NCI-H1436 (cell line): ENCODE data around the gene CNTN5.
"Not testable (repeated sequence)": the region's sequence is repeated elsewhere in the genome, so short reads cannot be mapped to it uniquely, and the experiment has no call there.

Experiments
- DNase-seq: peaks from one replicate; lab custom pipeline; 2025; lab: John Stamatoyannopoulos, UW

CNTN5 gene

DNA sequence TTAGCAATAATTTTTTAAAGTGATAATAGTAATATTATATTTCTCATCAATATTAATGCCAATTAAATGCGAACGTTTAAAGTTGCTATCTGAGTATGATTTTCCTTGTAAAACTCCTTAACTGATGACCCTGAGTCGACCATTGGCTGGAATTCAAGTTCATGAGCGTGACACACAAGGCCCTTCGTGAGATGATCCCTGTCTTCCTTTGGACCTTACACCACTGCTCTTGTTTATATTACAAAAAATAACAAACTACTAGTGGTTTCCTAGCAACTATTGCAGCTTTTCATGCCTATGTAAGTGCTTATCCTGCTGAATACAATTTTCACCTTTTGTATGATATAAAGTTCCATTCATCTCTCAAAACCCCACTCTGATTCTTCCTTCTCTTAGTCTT, 752.9 kb downstream of the CNTN5 start:
- no peak for DNase-seq

DNA sequence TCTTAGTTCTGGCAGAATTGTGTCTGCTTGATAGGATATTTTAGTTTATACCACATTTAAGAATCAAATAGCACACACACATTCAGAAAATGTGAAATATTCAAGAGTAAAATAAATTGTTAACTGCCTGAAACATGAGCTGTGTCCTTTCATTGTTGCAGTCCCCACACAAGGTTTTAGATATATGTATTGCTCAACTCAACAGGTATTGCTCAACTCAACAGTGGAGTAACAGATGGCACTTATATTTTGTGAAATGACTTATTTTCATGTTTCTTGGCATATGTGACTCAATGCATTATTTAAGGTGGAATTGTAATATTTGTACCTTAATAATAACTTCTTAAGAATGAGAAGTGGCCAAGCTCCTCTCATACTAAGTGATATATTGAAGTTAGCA, 760.3 kb downstream of the CNTN5 start:
- no peak for DNase-seq

DNA sequence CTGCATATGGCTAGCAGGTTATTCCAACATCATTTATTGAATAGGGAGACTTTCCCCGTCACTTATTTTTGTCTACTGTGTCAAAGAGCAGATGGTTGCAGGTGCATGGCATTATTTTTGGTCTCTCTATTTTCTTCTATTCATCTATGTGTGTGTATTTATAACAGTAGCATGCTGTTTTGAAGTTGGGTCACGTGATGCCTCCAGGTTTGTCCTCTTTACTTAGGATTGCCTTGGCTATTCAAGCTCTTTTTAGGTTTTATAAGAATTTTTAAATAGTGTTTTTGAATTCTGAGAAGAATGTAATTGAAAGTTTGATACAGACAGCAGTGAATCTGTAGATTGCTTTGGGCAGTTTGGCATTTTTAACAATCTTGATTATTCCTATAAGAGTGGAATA, 770.6 kb downstream of the CNTN5 start:
- DNase-seq = no peak

DNA sequence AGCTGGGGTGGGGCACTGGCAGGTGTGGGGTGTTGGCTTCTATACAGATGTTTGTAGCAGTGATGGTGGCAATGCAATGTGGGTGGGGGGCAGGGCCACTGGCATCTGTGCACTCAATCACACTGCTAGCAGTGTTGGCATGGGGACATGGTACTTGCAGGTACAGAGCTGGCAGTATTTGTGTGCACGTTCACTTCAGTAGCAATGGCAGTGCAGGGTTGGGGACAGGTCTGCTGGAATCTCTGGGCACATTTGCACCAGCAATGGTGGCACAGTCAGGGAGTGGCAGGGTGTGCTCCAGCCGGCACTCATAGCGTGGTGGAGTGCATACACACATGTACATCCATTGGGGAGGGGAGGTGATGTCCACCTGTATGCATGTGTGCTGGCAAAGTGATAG, 775.2 kb downstream of the CNTN5 start:
- DNase-seq = no peak

DNA sequence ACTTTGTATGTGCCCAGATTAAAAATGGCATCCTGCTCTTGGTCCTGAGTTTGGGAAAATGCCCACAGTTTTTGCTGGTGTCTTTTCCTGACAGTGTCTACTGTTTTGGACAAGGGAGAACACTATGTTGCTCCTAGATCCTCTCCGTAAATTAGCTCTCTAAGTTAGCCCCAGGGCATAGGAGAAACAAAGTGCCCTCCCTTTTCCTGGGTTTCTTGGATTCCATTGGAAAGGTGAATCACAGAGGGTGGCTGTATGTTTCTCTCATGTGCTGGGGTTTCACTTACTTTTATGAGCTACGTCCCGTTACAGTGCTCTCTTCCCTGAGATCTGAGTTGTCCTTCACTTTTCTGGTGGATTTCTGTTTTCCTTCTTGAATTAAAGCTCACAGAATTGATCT, 782.8 kb downstream of the CNTN5 start:
- DNase-seq = no peak

DNA sequence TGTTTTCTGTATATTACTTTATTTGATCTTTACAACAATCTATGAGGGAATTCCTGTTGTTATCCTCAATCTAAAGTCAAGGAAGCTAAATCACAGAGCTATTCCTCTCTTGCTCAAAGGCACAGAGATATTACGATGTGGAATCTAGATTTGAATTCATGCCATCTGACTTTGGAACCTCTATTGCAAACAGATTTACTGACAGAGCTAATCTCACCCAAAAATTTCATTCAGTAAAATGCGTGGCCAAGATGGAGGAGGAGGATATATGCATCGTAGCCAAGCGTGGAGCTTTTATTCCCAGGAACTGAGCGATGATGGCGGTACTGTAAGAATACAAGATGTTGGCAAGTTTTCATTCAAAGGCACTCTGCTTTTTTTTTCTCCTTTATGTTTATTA, 791.8 kb downstream of the CNTN5 start:
- no peak for DNase-seq

DNA sequence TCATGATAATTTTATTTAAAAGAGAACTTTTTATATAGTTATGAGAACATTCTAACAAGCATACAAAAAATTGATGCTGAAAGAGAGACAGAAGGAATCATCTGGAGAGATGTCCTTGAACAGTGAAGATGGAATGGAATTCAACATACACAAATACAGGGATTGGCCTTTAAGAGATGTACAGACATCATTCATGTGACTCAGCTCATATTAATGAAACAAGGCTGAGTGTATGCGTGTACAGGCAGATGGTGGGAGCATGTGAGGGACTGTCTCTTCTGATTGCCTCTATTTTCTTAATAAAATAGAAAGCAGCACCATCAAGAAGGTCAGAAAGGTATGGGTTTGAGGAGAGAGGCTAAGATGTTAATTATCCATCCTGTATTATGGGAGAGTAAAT, 793.3 kb downstream of the CNTN5 start:
- DNase-seq = no peak

DNA sequence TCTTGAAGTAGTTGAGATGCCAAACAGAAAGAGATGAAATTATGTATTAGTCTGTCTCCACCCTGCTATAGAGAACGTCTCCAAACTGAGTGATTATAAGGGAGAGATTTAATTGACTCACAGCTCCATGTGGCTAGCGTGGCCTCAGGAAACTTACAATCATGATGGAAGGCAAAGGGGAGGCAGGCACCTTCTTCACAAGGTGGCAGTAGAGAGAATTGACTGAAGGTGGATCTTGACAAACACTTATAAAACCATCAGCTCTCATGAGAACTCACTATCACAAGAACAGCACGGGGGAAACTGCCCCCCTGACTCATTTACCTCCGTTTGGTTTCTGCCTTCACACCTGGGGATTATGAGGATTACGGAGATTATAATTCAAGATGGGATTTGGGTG, 794.0 kb downstream of the CNTN5 start:
- DNase-seq = no peak

DNA sequence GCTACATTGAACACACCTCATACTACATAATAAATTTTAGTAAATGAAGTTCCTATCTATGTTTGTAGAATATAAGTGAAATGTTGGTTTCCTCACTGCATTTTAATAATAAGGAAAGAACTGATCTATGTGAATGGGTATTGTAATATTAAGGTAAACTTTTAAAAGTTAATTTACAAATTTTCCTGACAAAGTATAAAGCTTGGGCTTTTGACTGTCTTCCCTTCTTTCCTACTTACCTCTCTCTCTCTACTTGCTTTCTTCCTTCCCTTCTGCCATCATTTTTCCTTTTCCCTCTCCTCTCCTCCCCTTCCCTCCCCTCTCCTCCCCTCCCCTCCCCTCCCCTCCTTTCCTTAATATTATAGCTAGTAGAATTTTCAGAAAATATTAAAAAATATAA, 798.2 kb downstream of the CNTN5 start:
- no peak for DNase-seq

DNA sequence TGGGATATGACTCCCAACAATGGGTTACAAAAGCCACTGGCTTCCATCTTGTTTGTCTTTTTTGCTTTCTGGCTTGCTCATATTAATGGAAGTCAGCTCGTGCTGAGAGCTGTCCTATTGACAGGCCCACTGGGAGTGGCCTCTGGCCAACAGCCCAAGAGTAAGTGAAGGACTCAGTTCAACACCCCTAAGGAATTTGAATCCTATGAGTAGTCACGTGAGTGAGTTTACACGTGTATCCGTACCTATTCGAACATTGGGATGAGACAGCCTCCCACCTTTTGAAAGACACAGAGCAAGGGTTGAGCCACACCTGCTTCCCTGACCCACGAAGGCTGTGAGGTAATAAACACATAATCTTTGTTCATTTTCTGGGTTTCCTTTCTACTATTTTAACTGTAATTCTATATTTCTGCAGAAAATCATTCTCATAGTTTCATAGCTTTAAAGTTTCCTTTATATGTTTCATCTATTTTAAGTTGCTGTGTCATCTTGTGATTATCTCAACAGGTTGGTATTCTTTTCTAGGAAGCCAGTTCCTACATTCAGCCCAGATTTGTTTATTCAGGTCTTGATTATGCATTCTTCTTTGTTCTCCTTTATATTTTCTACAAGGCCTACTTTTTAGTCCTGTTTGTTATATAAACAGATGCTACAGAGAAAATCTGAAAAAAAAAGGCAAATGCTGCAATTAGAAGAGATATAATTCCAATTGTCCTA, 802.3 kb downstream of the CNTN5 start:
- DNase-seq = no peak

DNA sequence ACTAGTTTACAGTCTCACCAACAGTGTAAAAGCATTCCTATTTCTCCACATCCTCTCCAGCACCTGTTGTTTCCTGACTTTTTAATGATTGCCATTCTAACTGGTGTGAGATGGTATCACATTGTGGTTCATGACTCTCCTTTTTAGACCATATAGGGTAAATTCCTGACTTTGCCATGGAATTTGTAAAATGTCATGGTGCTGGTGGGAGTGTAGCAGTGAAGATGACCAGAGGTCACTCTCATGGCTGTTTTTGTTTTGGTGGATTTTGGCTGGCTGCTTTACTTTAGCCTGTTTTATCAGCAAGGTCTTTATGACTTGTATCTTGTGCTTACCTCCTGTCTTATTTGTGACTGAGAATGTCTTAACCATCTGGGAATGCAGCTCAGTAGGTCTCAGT, 816.0 kb downstream of the CNTN5 start:
- DNase-seq = not testable (repeated sequence)

DNA sequence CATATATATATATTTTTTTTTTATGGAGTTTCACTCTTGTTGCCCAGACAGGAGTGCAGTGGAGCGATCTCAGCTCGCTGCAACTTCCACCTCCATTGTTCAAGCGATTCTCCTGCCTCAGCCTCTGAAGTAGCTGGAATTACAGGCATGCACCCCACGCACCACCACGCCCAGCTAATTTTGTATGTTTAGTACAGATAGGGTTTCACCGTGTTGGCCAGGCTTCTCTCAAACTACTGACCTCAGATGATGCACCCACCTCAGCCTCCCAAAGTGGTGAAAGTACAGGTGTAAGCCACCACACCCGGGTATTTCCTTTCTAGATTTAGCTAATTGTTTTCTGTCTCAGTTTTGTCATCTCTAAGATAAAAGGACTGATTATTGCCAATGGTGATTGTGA, 821.1 kb downstream of the CNTN5 start:
- DNase-seq = no peak

DNA sequence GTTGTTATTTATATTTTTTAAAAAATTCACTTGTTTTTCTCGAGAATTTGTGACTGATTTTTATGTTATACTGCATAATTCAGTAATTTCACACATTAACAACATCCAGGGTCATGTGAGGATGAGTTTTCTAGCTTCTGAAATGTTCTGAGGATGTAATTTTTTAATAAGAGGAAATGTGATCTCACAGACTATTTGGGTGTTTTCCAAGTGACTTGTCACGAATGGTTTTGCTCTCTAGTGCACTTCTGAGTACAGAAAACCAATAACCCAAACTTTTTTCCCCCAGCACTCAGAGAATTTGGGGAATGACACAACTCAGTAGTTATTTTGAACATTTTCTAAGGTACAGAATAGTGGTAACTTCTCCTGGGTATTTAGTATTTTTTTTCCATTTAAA, 845.2 kb downstream of the CNTN5 start:
- no peak for DNase-seq

DNA sequence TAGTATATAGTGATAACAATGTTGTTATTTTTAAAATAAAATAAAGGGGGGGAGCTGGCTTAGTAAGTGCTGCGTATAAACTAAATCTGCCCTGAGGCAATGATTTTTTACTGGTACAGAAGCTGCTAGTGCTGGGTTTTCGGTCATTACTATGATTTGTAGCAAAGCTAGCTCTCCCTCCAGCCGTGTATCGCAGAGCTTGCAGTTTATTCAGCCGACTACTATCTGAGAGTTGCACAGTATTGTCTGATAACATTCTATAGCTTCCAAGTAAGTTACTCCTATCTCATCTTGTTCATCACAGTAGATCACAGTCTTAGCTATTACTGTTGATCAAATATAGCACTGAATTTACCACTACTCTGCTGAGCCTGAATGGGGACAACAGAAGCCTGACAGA, 860.9 kb downstream of the CNTN5 start:
- DNase-seq = no peak

DNA sequence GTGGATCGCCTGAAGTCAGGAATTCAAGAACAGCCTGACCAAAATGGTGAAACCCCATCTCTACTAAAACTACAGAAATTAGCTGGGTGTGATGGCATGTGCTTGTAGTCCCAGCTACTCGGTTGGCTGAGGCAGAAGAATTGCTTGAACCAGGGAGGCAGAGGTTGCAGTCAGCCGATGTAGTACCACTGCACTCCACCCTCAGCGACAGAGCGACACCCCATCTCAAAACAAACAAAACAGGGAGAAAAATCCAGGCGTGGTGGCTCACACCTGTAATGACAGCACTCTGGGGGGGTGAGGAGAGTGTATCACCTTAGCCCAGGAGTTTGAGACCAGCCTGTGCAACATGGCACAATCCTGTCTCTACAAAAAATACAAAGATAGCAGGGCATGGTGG, 864.0 kb downstream of the CNTN5 start:
- DNase-seq = no peak

DNA sequence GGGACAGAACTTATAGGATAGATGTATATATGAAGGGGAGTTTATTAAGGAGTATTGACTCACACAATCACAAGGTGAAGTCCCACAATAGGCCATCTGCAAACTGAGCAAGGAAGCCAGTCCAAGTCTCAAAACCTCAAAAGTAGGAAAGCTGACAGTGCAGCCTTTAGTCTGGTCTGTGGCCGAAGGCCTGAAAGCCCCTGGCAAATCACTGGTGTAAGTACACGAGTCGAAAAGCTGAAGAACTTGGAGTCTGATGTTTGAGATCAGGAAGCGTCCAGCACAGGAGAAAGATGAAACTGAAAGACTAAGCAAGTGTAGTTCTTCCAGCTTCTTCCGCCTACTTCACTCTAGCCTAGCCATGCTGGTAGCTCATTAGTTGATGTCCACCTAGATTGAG, 866.7 kb downstream of the CNTN5 start:
- DNase-seq = no peak

DNA sequence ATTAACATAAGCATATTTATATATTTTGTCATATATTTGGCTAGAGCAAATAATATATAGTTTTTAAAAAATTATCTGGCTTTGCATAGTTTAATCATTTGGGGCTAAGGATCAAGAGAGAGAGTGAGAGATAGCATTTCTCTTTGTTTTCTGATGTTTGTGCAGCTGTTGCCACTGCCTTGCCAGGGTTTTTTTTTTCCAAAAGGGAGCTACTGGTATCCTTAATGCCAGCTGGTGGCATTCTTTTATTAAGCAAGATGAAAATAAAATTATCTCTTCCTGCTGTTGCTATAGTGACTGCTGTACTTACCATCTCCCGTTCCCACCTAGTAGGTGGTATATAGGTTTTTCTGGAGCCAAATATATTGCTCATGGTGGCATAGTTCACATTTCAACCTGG, 873.1 kb downstream of the CNTN5 start:
- no peak for DNase-seq

DNA sequence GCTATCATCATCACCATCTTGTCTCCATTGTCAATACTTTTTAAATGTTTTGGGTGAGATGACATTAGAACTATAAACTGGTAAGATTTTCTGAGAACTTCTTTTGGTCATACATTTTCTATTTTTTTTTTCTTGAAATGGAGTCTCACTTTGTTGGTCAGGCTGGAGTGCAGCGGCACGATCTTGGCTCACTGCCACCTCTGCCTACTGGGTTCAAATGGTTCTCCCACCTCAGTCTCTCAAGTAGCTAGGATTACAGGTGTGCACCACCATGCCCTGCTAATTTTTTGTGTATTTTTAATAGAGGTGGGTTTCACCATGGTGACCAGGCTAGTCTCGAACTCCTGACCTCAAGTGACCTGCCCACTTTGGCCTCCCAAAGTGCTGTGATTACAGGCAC, 880.4 kb downstream of the CNTN5 start:
- no peak for DNase-seq

DNA sequence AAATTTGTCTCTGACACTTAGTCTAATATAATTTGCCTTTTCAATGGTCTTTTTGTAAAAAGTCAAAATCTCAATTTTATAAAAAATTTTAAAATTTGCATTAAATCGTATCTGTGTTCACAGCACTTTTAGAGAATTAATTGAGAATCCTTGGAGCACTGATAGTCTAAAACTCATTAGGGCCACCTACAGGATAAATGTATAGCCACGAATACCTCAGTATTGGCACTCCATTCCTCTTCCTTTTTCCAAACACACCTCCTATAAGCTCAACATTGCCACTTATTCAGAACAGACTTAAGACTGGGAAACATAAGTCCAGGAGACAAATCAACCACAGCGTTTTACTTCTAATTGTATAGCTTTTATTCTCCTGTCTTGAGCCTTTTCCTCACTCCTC, 890.4 kb downstream of the CNTN5 start:
- no peak for DNase-seq

DNA sequence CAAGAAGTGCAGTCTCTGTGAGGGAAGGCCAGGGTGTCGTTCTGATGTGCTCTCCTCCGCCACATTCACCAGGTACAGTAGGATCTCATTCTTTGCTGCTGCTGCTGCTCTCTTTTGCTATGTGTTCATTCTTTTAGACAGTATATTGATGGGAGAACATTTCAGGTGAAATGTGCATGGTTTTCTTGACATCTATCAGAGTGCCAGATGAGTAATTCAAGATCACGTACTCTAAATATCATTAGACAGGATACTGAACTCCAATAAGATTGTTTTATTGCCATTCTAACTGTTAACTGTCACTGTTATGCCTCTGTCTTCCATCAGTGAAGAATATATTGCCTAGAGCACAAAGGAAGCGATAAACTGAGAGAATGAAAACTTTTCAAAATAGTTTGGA, 895.3 kb downstream of the CNTN5 start:
- DNase-seq = no peak

DNA sequence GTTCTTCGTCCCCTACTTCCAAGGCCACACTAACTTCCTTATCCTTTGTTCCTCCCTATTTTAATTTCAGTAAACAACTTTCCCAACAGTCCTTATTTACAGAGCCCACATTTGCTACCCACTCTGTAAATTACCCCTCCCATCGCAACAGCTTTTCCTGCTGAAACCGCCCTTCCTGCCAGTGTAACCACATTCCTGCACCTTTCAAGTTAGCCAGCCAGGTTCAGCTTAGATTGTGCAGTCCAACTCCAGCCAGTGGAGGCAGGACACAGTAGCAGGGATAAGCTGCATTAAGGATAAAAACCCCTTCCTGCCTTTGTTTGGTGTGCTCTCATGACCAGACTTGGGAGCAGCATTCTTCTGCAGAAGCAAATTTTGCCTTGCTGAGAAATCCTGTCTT, 898.0 kb downstream of the CNTN5 start:
- no peak for DNase-seq

DNA sequence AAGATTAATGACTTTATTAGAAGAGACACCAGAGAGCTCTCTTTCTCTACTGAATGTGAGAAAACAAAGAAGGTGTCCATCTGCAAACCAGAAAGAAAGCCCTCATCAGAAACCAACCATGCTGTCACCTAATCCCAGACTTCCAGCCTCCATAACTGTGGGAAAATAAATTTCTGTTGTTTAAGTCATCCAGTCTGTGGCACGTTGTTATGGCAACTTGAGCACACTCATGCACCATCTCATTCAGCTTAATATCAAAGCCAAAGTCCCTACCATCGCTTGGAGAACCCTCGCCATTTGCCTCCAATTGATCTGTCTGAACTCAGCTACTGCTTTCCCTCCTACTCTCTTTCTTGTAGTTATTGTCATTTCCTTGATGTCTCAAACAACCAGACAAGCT, 900.2 kb downstream of the CNTN5 start:
- DNase-seq = no peak

DNA sequence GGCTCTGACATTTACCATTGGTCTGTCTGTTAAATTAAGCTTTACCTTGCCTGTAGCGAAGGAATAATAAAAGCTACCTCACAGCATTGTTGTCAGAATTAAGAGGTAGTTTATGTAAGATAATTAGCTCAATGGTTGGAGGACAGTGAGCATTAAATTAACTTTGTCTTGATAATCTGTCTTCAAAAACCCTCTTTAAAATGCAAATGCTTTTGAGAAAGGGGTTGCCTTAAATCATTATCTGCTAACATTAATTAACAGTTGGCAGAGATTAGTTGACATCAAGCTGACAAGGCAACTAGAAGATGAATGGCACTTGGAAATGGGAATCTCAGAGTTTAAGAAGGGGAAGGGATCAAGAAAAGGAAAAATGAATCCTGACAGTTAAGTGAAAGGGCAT, 905.2 kb downstream of the CNTN5 start:
- DNase-seq = no peak

DNA sequence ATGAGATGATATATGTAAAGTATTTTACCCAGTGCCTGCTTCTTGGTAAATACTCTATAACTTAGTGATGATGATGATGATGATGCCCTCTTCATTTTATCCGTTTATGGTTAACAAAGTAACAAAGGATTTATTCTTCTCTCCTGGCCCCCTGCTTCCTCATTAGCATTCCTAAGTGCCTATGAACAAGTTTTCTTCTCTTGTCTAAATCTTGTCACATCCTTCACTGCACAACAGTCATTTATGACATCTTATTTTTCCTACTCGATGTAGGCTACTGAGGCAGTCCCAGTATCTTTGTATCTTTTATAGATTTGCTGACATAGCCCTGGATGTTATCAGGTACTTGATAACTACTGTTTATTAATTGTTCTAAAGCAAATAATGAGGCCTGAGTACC, 911.9 kb downstream of the CNTN5 start:
- no peak for DNase-seq

DNA sequence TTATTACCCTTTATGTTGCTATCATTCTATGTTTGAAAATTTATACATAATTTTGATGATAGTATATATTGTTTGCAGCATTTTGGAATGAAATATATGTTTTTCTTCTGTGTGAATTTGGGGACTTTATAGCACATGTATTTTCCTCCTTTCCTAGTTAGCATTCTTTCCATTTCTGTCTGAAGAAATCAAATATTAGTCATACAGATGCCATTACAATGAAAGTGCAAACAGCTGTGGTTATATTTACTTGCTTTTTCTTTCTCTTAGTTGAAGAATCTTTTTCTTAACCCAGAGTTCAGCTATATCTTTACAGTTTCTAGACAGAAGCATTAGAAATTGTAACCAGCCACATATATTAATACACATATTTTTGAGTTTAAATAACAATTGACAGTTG, 913.3 kb downstream of the CNTN5 start:
- no peak for DNase-seq
